OCI-LY7 (cell line): Measurements from ENCODE around the gene SPARC. TPM values are rescaled to one million over a fixed set of nuclear protein-coding genes. Genes with fewer than 3 reads are reported as not detected.

Experiments used
- Bru-seq: library from RNA; stranded (reverse); fragments of 400-500 nt; gene quantifications from one replicate; lab custom pipeline; 2021; lab: Mats Ljungman, UMichigan
- BruChase-seq, 2 experiments: library from RNA; stranded (reverse); fragments of 400-500 nt; gene quantifications; one replicate each; lab custom pipeline; 2021; lab: Mats Ljungman, UMichigan
- BruUV-seq: library from RNA; stranded (reverse); fragments of 400-500 nt; replicated peaks from 2 replicates; lab custom pipeline; 2021; lab: Mats Ljungman, UMichigan
- CTCF ChIA-PET: fragments of 300-600 bp; sonication (Branson Sonifier 250); formaldehyde crosslinking; loops from one replicate; lab custom pipeline; 2022; ENCODE audit warnings: antibody characterized with exemption; ENCODE audit not compliant: unreplicated experiment; lab: Charles Lee
- POLR2A ChIA-PET: fragments of 300-600 bp; sonication (Branson Sonifier 250); formaldehyde crosslinking; loops from one replicate; lab custom pipeline; 2022; ENCODE audit warnings: antibody characterized with exemption; lab: Charles Lee
- DNase-seq: peaks from one replicate; pipeline ENCODE4 v3.0.0-alpha.2; 2015; ENCODE audit warnings: low spot score
- H2AFZ ChIP-seq: fragments of 200-600 bp; sonication (generic), shearing (Covaris generic); 2 replicates; pipeline ENCODE4 v1.6.1; 2014; ENCODE audit warnings: mild to moderate bottlenecking, antibody characterized with exemption, low read length, moderate library complexity
- H3K27ac ChIP-seq: fragments of 200-600 bp; sonication (generic); 2 replicates; pipeline ENCODE4 v1.5.1; 2014; ENCODE audit warnings: mixed run types, low read depth, mild to moderate bottlenecking, moderate library complexity, low read length, inconsistent platforms; ENCODE audit not compliant: poor library complexity, severe bottlenecking
- H3K36me3 ChIP-seq: fragments of 200-600 bp; sonication (generic); 2 replicates; pipeline ENCODE4 v1.6.1; 2014; ENCODE audit warnings: mild to moderate bottlenecking, antibody characterized with exemption, low read length, moderate library complexity, mixed read lengths; ENCODE audit not compliant: insufficient read depth
- H3K4me1 ChIP-seq: fragments of 200-600 bp; sonication (generic); 2 replicates; pipeline ENCODE4 v1.5.1; 2014; ENCODE audit warnings: mild to moderate bottlenecking, low read length; ENCODE audit not compliant: insufficient read depth, poor library complexity, severe bottlenecking
- H3K4me2 ChIP-seq: fragments of 200-600 bp; sonication (generic); 2 replicates; pipeline ENCODE4 v1.6.1; 2014; ENCODE audit warnings: mild to moderate bottlenecking, low read length
- H3K4me3 ChIP-seq: fragments of 200-600 bp; sonication (generic); 2 replicates; pipeline ENCODE4 v1.5.1; 2014; ENCODE audit warnings: mild to moderate bottlenecking, low read depth, low read length; ENCODE audit not compliant: poor library complexity, severe bottlenecking
- H3K79me2 ChIP-seq: fragments of 200-600 bp; sonication (generic); 2 replicates; pipeline ENCODE4 v1.6.1; 2016; ENCODE audit warnings: low read depth, mild to moderate bottlenecking, low read length, moderate library complexity, mixed read lengths; ENCODE audit not compliant: insufficient read depth
- H3K9me2 ChIP-seq: fragments of 200-600 bp; sonication (generic); 2 replicates; pipeline ENCODE4 v1.6.1; 2016; ENCODE audit warnings: mild to moderate bottlenecking, low read length, mixed read lengths; ENCODE audit not compliant: insufficient read depth
- H3K9me3 ChIP-seq: fragments of 200-600 bp; sonication (generic); 2 replicates; pipeline ENCODE4 v1.6.1; 2014; ENCODE audit warnings: mild to moderate bottlenecking, mixed run types, low read length, mixed read lengths
- H4K20me1 ChIP-seq: fragments of 200-600 bp; sonication (generic); 2 replicates; pipeline ENCODE4 v1.6.1; 2014; ENCODE audit warnings: mild to moderate bottlenecking, antibody characterized with exemption, low read length, moderate library complexity, mixed read lengths; ENCODE audit not compliant: insufficient read depth
- CTCF ChIP-seq: fragments of 200-600 bp; sonication (generic); conservative IDR thresholded peaks from 2 replicates; pipeline ENCODE4 v1.5.1; 2014; ENCODE audit warnings: mild to moderate bottlenecking, antibody characterized with exemption, low read length, moderate library complexity, mixed read lengths
- EZH2phosphoT487 ChIP-seq: fragments of 200-600 bp; sonication (generic); IDR thresholded peaks from 2 replicates; pipeline ENCODE4 v1.6.1; 2018; ENCODE audit warnings: low read depth, borderline replicate concordance, mild to moderate bottlenecking, mixed run types, antibody characterized with exemption, low read length, moderate library complexity, mixed read lengths
- intact Hi-C: fragments of 100-400 bp; cut with micrococcal nuclease; formaldehyde crosslinking; loops from one replicate; pipeline ENCODE4 v1.10.0; 2022; ENCODE audit not compliant: unreplicated experiment
- long read RNA-seq: library from polyadenylated mRNA; stranded (forward); transcript quantifications from one replicate; pipeline ENCODE4 v2.0.0, GENCODE V29; 2022
- total RNA-seq, 2 experiments: library from RNA; depleted of rRNA in 1 of 2; stranded (reverse); fragments of >200 nt in 1 of 2; shearing (Covaris generic) in 1 of 2; gene quantifications; 2 replicates each; pipeline ENCODE4 v1.2.3, GENCODE V29; 2014 to 2022

Gene SPARC
- total RNA-seq (2014; rRNA removed; shearing (Covaris generic)) (not detected in 2 replicates), total RNA-seq (2022) (0.89 TPM in 1 of 2 replicates, not detected in the other), Bru-seq, nascent RNA (percentile 8 among the genes with signal in this experiment), BruChase-seq, experiment 1, labeled RNA remaining after a 6-hour chase (percentile 9 among the genes with signal in this experiment), BruChase-seq, experiment 2, labeled RNA remaining after a 2-hour chase (percentile 8 among the genes with signal in this experiment)
- long read RNA-seq = 0 reads

GRCh38 chr5:151686674-151687407, at the start of gene SPARC:
Gene SPARC, minus strand, starts transcription at chr5:151686915. Its CDS starts 10,727 bp downstream, at chr5:151676188.
- POLR2A ChIA-PET = interaction anchor here (1.1 to 1.7 kb wide), 4 partner anchors 9 to 29 kb away, joined by 3 to 5 read pairs (median 4); no protein-coding TSS in a partner anchor
- no peak for DNase-seq
- H3K4me3 ChIP-seq = no peak within 1 kb of the TSS
- H3K4me2 ChIP-seq = no peak within 1 kb of the TSS
- no peak within 1 kb of the TSS for H2AFZ ChIP-seq
- TF ChIP-seq CTCF (no peak), EZH2phosphoT487 (no peak)
- CTCF ChIA-PET = no interaction called here
- no peaks in the 10 kb centered on the region for H3K79me2 ChIP-seq
- H3K4me1 ChIP-seq = no peaks in the 10 kb centered on the region
- no peaks in the 10 kb centered on the region for H3K9me3 ChIP-seq
- no peaks in the 10 kb centered on the region for H3K9me2 ChIP-seq
- no peaks in the 10 kb centered on the region for H3K36me3 ChIP-seq
- intact Hi-C loops = no loop called here
- BruUV-seq = no TSS peak
- no peak within 1 kb of the TSS for H3K27ac ChIP-seq
- no peaks in the 10 kb centered on the region for H4K20me1 ChIP-seq

- Histone ChIP-seq H3K79me2 (no peaks in the 10 kb centered on the region), H2AFZ (no peak overlapping the region), H3K4me2 (no peak overlapping the region), H3K9me2 (no peaks in the 10 kb centered on the region), H3K27ac (no peak overlapping the region), H3K36me3 (no peaks in the 10 kb centered on the region), H4K20me1 (no peaks in the 10 kb centered on the region), H3K9me3 (no peaks in the 10 kb centered on the region), H3K4me3 (no peak overlapping the region), H3K4me1 (no peaks in the 10 kb centered on the region)
- DNase-seq = no peak
- intact Hi-C loops = no loop called here
- POLR2A ChIA-PET = interaction anchor here (0.7 to 1.0 kb wide), 2 partner anchors 69 to 109 kb away, joined by 3 to 4 read pairs; no protein-coding TSS in a partner anchor
- CTCF ChIA-PET = no interaction called here
- no TSS peak for BruUV-seq
- TF ChIP-seq CTCF (no peak), EZH2phosphoT487 (no peak)
These were observed 48.9 kb upstream of the SPARC start for GRCh38 chr5:151735646-151736045.
